GM12801 (cell line): ENCODE data around the gene KLF1.

Experiments used
- CTCF ChIP-seq: IDR thresholded peaks from one replicate; pipeline ENCODE4 v1.5.1; 2011; ENCODE audit warnings: control low read depth; ENCODE audit not compliant: insufficient read length; ENCODE audit errors: extremely low read depth

The KLF1 gene

GRCh38 chr19:12868540-12869112 is 18.4 kb downstream of the KLF1 start:
- no peak for TF ChIP-seq CTCF

GRCh38 chr19:12867120-12868099 is 19.6 kb downstream of the KLF1 start:
- TF ChIP-seq CTCF, result no peak

- no peak for TF ChIP-seq CTCF
Observed at GRCh38 chr19:12866416-12867119, 20.4 kb downstream of the KLF1 start.

GRCh38 chr19:12865746-12866415 is 21.1 kb downstream of the KLF1 start:
- TF ChIP-seq CTCF, result no peak

- no peak for TF ChIP-seq CTCF
Observed at GRCh38 chr19:12864721-12865715, 22.0 kb downstream of the KLF1 start.

- no peak for TF ChIP-seq CTCF
Observed at GRCh38 chr19:12864143-12864542, 22.9 kb downstream of the KLF1 start.
